HEK293 (cell line): ENCODE results near the gene SAMD14.

Experiments used
- CTCF ChIP-seq: fragments of 450-650 bp; formaldehyde crosslinking; IDR thresholded peaks from 2 replicates; pipeline ENCODE4 v1.5.1; 2016; ENCODE audit warnings: missing biosample characterization, missing genetic modification characterization
- HOXA7 ChIP-seq: sonication (generic); formaldehyde crosslinking; IDR thresholded peaks from 2 replicates; pipeline ENCODE4 v1.8.1; 2022; ENCODE audit warnings: missing genetic modification reagents, borderline replicate concordance
- KLF17 ChIP-seq: fragments of 450-650 bp; formaldehyde crosslinking; IDR thresholded peaks from 2 replicates; pipeline ENCODE4 v1.5.1; 2016; ENCODE audit warnings: missing biosample characterization, missing genetic modification characterization
- RBAK ChIP-seq: fragments of 450-650 bp; formaldehyde crosslinking; IDR thresholded peaks from 2 replicates; pipeline ENCODE4 v1.5.1; 2016; ENCODE audit warnings: missing biosample characterization, missing genetic modification characterization
- SP2 ChIP-seq: fragments of 450-650 bp; formaldehyde crosslinking; IDR thresholded peaks from 2 replicates; pipeline ENCODE4 v1.5.1; 2016; ENCODE audit warnings: missing biosample characterization, missing genetic modification characterization
- TSHZ1 ChIP-seq: fragments of 450-650 bp; formaldehyde crosslinking; IDR thresholded peaks from 2 replicates; pipeline ENCODE4 v1.5.1; 2016; ENCODE audit warnings: missing biosample characterization, missing genetic modification characterization, borderline replicate concordance
- ZBTB1 ChIP-seq: fragments of 450-650 bp; formaldehyde crosslinking; IDR thresholded peaks from 2 replicates; pipeline ENCODE4 v1.5.1; 2016; ENCODE audit warnings: missing biosample characterization, missing genetic modification characterization
- ZBTB49 ChIP-seq: fragments of 450-650 bp; formaldehyde crosslinking; IDR thresholded peaks from 2 replicates; pipeline ENCODE4 v1.5.1; 2016; ENCODE audit warnings: missing biosample characterization, missing genetic modification characterization, low read depth
- ZNF555 ChIP-seq: fragments of 450-650 bp; formaldehyde crosslinking; conservative IDR thresholded peaks from 2 replicates; pipeline ENCODE4 v1.5.1; 2017; ENCODE audit warnings: missing biosample characterization, mild to moderate bottlenecking, missing genetic modification characterization, inconsistent platforms
- ZNF707 ChIP-seq: fragments of 450-650 bp; formaldehyde crosslinking; IDR thresholded peaks from 2 replicates; pipeline ENCODE4 v1.5.1; 2016; ENCODE audit warnings: missing biosample characterization, missing genetic modification characterization
- ZSCAN16 ChIP-seq: fragments of 450-650 bp; formaldehyde crosslinking; IDR thresholded peaks from 2 replicates; pipeline ENCODE4 v1.5.1; 2016; ENCODE audit warnings: missing biosample characterization, missing genetic modification characterization

- no peak for TF ChIP-seq CTCF (tag by site-specific recombination)
- TF ChIP-seq ZSCAN16 (tag by site-specific recombination) = no peak
- TF ChIP-seq ZBTB49 (tag by site-specific recombination) = no peak
- TF ChIP-seq ZNF707 (tag by site-specific recombination) = no peak
- no peak for TF ChIP-seq SP2 (tag by site-specific recombination)
- no peak for TF ChIP-seq HOXA7 (CRISPR knock-in tag)
- no peak for TF ChIP-seq ZBTB1 (tag by site-specific recombination)
- TF ChIP-seq ZNF555 = no peak
- TF ChIP-seq KLF17 (tag by site-specific recombination) = no peak
- no peak for TF ChIP-seq RBAK
- no peak for TF ChIP-seq TSHZ1
Observed at GRCh38 chr17:50071692-50072091, 58.3 kb downstream of the SAMD14 start.
